Measurements from ENCODE around the gene CABP7.

The CABP7 gene

DNA sequence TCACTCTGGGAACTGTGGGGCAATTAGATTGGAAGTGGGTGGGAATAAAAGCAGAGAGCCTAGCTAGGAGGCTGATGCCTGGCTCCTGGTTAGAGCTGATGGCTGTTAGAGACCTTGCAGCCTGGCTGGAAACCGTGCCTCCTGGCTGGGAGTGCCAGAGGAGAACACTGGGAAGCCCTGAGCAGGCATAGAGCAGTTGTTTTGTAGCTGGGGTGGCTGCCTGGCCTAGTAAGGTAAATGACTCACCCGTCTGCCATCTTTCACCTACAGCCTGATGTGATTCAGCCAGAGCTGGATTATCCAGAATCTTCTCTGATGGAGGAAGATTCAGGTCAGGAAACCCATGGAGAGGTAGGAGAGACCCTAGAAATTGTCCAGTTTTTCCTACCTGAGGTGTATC, 53.4 kb downstream of the CABP7 start:
- no peak for DNase-seq (ENCODE audit: low spot score)

DNA sequence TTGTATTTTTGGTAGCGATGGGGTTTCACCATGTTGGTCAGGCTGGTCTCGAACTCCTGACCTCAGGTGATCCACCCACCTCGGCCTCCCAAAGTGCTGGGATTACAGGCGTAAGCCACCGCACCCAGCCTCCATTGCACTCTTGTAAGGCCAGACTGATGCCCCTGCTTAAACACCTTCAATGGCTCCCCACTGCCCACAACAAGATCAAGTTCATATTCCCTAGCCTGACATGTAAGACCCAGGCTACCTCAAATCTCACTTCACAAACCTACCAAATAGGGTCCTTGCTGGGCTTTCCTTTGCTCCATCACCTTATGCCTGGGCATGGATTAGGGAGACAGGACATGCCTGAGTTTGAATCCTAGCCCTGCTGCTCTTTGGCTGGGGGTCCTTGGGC, 60.4 kb downstream of the CABP7 start:
- DNase-seq (ENCODE audit: low spot score), result no peak

DNA sequence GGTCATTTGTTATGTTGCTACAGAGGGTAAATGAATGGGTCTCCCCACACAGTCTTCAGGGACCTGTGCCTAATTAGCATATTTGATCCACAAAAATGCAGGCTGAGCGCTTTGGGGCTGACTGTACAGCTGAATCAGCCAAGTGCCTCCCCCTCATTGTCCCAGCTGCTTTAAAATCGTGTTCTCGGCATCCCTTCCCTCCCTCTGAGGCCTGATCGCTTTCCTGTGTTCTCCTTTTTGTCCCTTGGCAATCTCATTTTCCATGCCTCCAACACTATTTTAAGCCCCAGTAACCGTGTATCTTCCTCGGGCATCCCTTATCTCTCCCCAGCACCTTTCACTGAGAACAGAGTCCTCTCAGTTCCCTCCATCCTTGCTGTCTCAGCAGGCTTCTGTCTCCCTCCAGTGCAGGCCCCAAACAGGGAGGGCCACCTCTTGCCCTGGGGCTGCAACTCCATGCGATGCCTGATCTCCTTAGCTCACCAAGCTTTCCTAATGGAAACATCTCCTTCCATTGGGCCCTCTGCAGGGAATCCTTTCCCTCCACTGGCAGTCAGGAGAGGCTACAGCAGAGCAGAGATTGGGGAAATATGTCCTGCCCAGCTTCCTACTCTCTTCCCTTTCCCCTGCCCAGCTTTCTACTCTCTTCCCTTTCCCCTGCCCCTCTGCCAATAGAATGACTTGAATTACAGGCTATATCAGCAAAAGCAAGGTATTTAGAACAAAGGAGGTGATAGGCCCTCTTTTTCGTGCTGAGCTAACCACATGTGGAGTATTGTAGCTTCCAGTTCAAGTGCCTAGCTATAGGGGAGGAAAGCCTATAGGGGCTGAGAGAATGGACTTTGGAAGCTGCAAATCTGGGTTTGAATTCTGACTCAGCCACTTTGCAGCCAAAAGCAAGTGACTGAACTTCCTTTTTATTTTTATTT, 61.2 kb downstream of the CABP7 start:
- no peak for DNase-seq (ENCODE audit: low spot score)

Data from left forelimb (tissue), 1 donor.